ENCODE measurements around the gene FOXI1. TPM values are rescaled to one million over a fixed set of nuclear protein-coding genes. Genes with fewer than 3 reads are reported as not detected.
"Not testable (repeated sequence)": the region's sequence is repeated elsewhere in the genome, so short reads cannot be mapped to it uniquely, and the experiment has no call there.

Gene FOXI1
- total RNA-seq, 1 donor, result not detected

GRCh38 chr5:170087168-170087817 is 18.4 kb upstream of the FOXI1 start:
- H3K4me3 ChIP-seq (ENCODE audit: low read depth, low read length), result no peak overlapping the region
- DNase-seq (ENCODE audit: low read depth), result no peak
- no peak for TF ChIP-seq CTCF (IDR thresholded peaks at IDR 0.05; ENCODE audit: insufficient read depth, low read depth, low read length)

- H3K4me3 ChIP-seq (ENCODE audit: low read depth, low read length), result no peak overlapping the region
- no peak for TF ChIP-seq CTCF (IDR thresholded peaks at IDR 0.05; ENCODE audit: insufficient read depth, low read depth, low read length)
- no peak for DNase-seq (ENCODE audit: low read depth)
Observed at GRCh38 chr5:170092455-170093101, 13.1 kb upstream of the FOXI1 start.

GRCh38 chr5:170094329-170094728 is 11.4 kb upstream of the FOXI1 start:
- H3K4me3 ChIP-seq (ENCODE audit: low read depth, low read length); DNase-seq (ENCODE audit: low read depth): not testable (repeated sequence)

GRCh38 chr5:170095646-170096045 is 10.1 kb upstream of the FOXI1 start:
- TF ChIP-seq CTCF (IDR thresholded peaks at IDR 0.05; ENCODE audit: insufficient read depth, low read depth, low read length), result no peak
- H3K4me3 ChIP-seq (ENCODE audit: low read depth, low read length), result no peak overlapping the region
- no peak for DNase-seq (ENCODE audit: low read depth)

GRCh38 chr5:170097934-170098333 is 7.8 kb upstream of the FOXI1 start:
- TF ChIP-seq CTCF (IDR thresholded peaks at IDR 0.05; ENCODE audit: insufficient read depth, low read depth, low read length), result no peak
- no peak for DNase-seq (ENCODE audit: low read depth)
- no peak overlapping the region for H3K4me3 ChIP-seq (ENCODE audit: low read depth, low read length)

- peak; percentile 84 for DNase-seq (ENCODE audit: low read depth)
- TF ChIP-seq CTCF (IDR thresholded peaks at IDR 0.05; ENCODE audit: insufficient read depth, low read depth, low read length), result peak; percentile 67
- no peak overlapping the region for H3K4me3 ChIP-seq (ENCODE audit: low read depth, low read length)
Observed at GRCh38 chr5:170100066-170100943, 5.4 kb upstream of the FOXI1 start.

- TF ChIP-seq CTCF (IDR thresholded peaks at IDR 0.05; ENCODE audit: insufficient read depth, low read depth, low read length), result no peak
- no peak overlapping the region for H3K4me3 ChIP-seq (ENCODE audit: low read depth, low read length)
- DNase-seq (ENCODE audit: low read depth), result no peak
Observed at GRCh38 chr5:170103447-170103846, 2.2 kb upstream of the FOXI1 start.
